SK-N-DZ (cell line): ENCODE results near the gene SPRED2.

Experiments used
- DNase-seq: peaks from one replicate; pipeline ENCODE4 v3.0.0-alpha.2; 2015; ENCODE audit warnings: low spot score

The SPRED2 gene

GRCh38 chr2:65366595-65367125 lies 65.7 kb downstream of the SPRED2 start:
- DNase-seq: no peak

- DNase-seq: no peak
Measured at GRCh38 chr2:65364986-65365733, 67.2 kb downstream of the SPRED2 start.

- no peak for DNase-seq
Measured at GRCh38 chr2:65363879-65364666, 68.3 kb downstream of the SPRED2 start.

GRCh38 chr2:65361623-65362022 lies 70.8 kb downstream of the SPRED2 start:
- peak; percentile 31 for DNase-seq

- no peak for DNase-seq
Measured at GRCh38 chr2:65360441-65360840, 72.0 kb downstream of the SPRED2 start.

- no peak for DNase-seq
Measured at GRCh38 chr2:65358678-65359400, 73.6 kb downstream of the SPRED2 start.

GRCh38 chr2:65357959-65358294 lies 74.5 kb downstream of the SPRED2 start:
- DNase-seq: no peak

- DNase-seq: no peak
Measured at GRCh38 chr2:65357095-65357958, 75.1 kb downstream of the SPRED2 start.

- no peak for DNase-seq
Measured at GRCh38 chr2:65355186-65355831, 77.1 kb downstream of the SPRED2 start.

GRCh38 chr2:65354773-65355172 lies 77.6 kb downstream of the SPRED2 start:
- DNase-seq: no peak

- no peak for DNase-seq
Measured at GRCh38 chr2:65353927-65354326, 78.5 kb downstream of the SPRED2 start.

- peak; percentile 21 for DNase-seq
Measured at GRCh38 chr2:65353046-65353445, 79.4 kb downstream of the SPRED2 start.

GRCh38 chr2:65351948-65352595 lies 80.3 kb downstream of the SPRED2 start:
- DNase-seq: no peak

- DNase-seq: peak; percentile 91
Measured at GRCh38 chr2:65351234-65351947, 81.0 kb downstream of the SPRED2 start.

GRCh38 chr2:65350651-65351056 lies 81.7 kb downstream of the SPRED2 start:
- no peak for DNase-seq

- DNase-seq: peak; percentile 78
Measured at GRCh38 chr2:65349863-65350262, 82.5 kb downstream of the SPRED2 start.

GRCh38 chr2:65347913-65348312 lies 84.5 kb downstream of the SPRED2 start:
- no peak for DNase-seq

- no peak for DNase-seq
Measured at GRCh38 chr2:65345631-65346030, 86.8 kb downstream of the SPRED2 start.

GRCh38 chr2:65344689-65345088 lies 87.7 kb downstream of the SPRED2 start:
- no peak for DNase-seq
